Measurements from ENCODE around the gene PFKP.

Gene PFKP

DNA sequence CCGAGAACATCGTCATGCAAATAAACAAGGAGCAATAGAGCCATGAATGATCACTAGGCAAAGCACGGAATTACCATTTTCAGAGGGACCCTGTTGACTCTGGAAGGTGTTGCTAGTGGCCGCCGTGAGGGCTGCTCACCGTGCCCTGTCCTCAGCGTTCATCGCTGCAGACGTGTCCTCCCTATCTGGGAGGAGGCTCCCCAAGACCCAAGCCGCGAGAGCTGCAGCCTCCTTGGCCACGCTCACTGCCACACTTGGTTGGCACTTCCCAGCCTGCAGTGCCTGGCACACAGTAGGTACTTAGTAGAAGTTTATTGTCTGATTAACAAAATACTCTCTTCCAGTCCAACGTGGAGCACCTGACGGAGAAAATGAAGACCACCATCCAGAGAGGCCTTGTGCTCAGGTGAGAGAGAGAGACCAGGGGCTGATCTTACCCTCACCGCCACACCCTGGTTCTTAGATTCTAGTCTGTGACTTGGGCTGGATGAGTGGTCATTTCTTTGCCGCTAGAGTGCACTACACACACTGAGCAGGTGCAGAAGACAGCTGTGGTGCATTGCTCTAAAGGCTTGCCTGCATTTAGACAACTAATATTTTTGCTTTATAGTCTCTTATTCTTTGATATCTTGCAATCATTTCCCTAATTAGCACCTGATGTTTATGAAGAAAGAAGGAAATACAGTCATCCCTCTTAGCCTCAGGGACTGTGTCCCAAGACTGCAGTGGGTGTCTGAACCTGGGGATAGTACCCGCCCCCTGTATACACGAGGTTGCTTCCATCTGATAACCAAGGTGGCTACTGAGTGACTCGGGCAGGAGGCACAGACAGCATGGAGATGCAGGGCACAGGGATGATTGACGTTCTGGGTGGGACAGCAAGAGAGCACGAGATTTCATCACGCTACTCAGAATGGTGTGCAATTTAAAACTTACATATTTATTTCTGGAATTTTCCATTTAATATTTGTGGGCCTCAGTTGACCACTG, 65.0 kb downstream of the PFKP start:
- TF ChIP-seq, protein P1, sequence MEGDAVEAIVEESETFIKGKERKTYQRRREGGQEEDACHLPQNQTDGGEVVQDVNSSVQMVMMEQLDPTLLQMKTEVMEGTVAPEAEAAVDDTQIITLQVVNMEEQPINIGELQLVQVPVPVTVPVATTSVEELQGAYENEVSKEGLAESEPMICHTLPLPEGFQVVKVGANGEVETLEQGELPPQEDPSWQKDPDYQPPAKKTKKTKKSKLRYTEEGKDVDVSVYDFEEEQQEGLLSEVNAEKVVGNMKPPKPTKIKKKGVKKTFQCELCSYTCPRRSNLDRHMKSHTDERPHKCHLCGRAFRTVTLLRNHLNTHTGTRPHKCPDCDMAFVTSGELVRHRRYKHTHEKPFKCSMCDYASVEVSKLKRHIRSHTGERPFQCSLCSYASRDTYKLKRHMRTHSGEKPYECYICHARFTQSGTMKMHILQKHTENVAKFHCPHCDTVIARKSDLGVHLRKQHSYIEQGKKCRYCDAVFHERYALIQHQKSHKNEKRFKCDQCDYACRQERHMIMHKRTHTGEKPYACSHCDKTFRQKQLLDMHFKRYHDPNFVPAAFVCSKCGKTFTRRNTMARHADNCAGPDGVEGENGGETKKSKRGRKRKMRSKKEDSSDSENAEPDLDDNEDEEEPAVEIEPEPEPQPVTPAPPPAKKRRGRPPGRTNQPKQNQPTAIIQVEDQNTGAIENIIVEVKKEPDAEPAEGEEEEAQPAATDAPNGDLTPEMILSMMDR (IDR thresholded peaks at IDR 0.05; ENCODE audit: low read length, missing control alignments), result no peak
- DNase-seq (ENCODE audit: low read depth), result peak; percentile 21
- no peak overlapping the region for H3K4me3 ChIP-seq (replicated peaks; ENCODE audit: low read depth, low read length)

DNA sequence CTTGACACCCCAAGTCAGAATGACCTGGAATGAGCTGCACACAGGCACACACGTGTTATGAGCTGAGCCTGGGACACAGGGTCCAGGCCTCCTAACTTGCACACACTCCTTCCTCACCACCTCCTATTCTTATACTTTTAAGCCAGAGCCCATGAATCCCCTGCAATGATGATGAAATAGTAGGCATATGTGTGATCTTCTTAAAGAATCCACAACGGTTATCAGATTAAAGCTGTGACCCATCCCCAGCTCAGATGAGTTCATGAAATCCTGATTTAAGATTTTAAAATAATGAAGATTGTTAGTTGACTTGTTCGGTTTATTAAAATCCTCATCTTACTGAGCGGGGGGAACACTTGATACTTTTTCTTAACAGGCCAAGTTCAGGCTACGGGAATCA, 66.6 kb downstream of the PFKP start:
- TF ChIP-seq, protein P1 (IDR thresholded peaks at IDR 0.05; ENCODE audit: low read length, missing control alignments), result no peak
- no peak overlapping the region for H3K4me3 ChIP-seq (replicated peaks; ENCODE audit: low read depth, low read length)
- no peak for DNase-seq (ENCODE audit: low read depth)

DNA sequence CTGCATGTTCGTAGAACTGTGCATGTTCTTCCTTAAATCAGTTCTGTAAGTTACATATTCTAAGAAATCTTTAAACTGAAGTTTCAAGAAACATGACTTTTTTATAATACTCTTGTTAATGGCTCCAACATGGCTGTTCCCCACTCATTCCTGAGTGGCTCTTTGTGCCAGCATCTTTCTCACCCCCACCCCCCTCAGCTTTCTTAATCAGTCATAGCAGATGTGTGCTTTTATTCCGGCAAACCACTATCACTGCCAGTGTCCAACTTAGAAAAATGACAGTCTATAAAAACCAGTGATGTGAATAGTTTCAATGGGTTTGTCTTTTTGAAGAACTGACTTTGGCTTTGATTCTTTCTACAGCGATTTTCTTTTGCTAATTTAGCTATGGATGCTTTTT, 67.7 kb downstream of the PFKP start:
- DNase-seq (ENCODE audit: low read depth), result no peak
- H3K4me3 ChIP-seq (replicated peaks; ENCODE audit: low read depth, low read length), result no peak overlapping the region
- TF ChIP-seq, protein P1 (IDR thresholded peaks at IDR 0.05; ENCODE audit: low read length, missing control alignments), result no peak

DNA sequence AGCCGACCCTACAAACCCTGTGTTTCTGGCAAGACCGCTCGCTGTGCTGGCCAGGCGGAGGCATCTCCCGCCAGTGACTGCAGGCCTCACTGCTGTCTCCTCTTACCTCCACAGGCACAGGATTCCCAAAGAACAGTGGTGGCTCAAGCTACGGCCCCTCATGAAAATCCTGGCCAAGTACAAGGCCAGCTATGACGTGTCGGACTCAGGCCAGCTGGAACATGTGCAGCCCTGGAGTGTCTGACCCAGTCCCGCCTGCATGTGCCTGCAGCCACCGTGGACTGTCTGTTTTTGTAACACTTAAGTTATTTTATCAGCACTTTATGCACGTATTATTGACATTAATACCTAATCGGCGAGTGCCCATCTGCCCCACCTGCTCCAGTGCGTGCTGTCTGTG, 69.0 kb downstream of the PFKP start:
- H3K4me3 ChIP-seq (replicated peaks; ENCODE audit: low read depth, low read length), result no peak overlapping the region
- TF ChIP-seq, protein P1 (IDR thresholded peaks at IDR 0.05; ENCODE audit: low read length, missing control alignments), result no peak
- DNase-seq (ENCODE audit: low read depth), result no peak

DNA sequence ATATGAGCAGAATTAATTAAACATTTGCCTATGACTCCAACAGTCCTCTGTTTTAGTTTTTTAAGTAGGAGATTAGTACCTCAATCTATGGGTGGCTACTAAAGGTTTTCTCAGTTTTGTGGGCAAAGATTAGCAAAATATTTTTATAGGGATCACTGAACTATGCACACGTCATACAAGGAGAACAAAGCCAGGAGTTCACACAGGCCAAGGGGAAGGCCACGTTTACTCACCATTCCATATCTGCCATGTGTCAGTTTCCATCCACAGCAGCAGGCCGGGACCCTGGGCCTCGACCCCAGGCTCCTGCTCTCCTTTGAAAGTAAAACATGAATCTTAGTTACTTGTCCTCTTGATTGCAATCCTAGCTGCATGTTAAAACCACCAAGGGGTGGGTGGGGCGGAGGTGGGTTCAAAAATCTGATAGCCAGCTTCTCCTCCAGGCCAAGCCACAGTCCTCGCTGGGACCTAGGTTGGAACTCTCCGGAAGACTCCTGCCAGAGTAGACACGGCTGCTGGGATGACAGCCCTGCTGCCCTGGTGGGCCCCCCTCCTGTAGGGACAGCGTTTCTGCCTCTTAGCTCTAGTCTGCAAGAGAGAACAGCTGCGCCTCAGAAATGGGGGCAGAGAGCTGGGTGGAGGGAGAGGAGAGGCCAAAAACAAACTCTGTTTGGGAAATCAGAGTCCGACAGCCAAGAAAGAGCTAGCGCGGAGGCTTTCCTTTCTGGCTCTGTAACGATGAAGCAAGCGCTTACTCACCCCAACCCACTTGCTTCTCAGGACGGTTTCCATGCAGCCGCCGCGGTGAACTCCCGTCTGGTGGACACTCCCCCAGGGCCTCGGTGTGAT, 69.6 kb downstream of the PFKP start:
- no peak overlapping the region for H3K4me3 ChIP-seq (replicated peaks; ENCODE audit: low read depth, low read length)
- no peak for DNase-seq (ENCODE audit: low read depth)
- TF ChIP-seq, protein P1 (IDR thresholded peaks at IDR 0.05; ENCODE audit: low read length, missing control alignments), result no peak

DNA sequence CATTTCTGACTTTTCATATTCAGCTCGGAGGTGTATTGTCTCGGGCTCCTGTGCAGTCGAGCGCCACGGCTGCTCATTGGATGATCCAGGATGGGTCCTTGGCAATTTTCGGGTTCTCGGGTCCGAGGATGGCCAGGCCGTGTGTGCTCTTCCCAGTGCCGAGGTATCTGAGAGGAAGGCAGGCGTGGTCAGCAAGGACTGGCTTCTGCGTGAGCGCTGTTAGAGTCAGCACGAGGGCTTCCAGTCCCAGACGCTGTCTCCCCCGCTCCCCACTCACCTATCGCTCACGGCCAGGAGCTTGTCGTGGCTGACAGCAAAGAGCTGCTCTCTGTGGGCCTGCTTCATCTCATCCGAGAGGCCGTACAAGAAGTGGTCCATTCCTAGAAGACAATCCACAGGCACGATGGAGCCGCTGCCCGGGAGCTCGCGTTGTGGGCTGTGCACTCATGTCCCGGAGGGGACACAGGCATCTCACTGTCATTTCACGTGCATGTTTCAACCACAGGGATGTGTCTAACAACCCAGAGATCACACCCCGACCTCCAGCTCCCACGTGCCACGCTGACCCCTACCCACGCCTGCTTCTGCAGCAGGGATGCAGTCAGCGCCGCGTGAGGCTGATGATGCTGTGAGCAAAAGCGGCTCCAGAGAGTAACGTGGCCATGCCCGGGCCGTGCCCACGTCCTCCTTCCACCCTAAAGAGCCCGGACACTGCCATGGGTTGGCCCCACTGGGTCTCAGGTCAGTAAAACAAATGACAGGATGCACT, 70.8 kb downstream of the PFKP start:
- TF ChIP-seq, protein P1 (IDR thresholded peaks at IDR 0.05; ENCODE audit: low read length, missing control alignments), result no peak
- no peak overlapping the region for H3K4me3 ChIP-seq (replicated peaks; ENCODE audit: low read depth, low read length)
- DNase-seq (ENCODE audit: low read depth), result no peak
